H9 (cell line): Measurements from ENCODE around the gene MINDY2. TPM values are rescaled to one million over a fixed set of nuclear protein-coding genes. Genes with fewer than 3 reads are reported as not detected.

Experiments used
- DNase-seq: peaks from one replicate; pipeline ENCODE4 v3.0.0-alpha.2; 2017
- H2AFZ ChIP-seq: one replicate; pipeline ENCODE4 v1.6.1; 2013; ENCODE audit warnings: mild to moderate bottlenecking, low read length, control low read depth, moderate library complexity
- H2AK5ac ChIP-seq: 2 replicates; pipeline ENCODE4 v1.6.1; 2013; ENCODE audit warnings: low read length, control low read depth, mixed read lengths; ENCODE audit not compliant: insufficient read length
- H2BK120ac ChIP-seq: one replicate; pipeline ENCODE4 v1.6.1; 2013; ENCODE audit warnings: low read depth, mild to moderate bottlenecking, low read length, control low read depth, inconsistent platforms; ENCODE audit not compliant: poor library complexity, severe bottlenecking
- H2BK12ac ChIP-seq: 2 replicates; pipeline ENCODE4 v1.6.1; 2013; ENCODE audit warnings: low read length, control low read depth, mixed read lengths, low read depth; ENCODE audit not compliant: insufficient read length
- H2BK15ac ChIP-seq: 2 replicates; pipeline ENCODE4 v1.6.1; 2013; ENCODE audit warnings: low read depth, low read length, control low read depth
- H2BK20ac ChIP-seq: one replicate; pipeline ENCODE4 v1.6.1; 2013; ENCODE audit warnings: low read depth, mild to moderate bottlenecking, low read length, control low read depth, inconsistent platforms; ENCODE audit not compliant: poor library complexity, severe bottlenecking
- H2BK5ac ChIP-seq: 2 replicates; pipeline ENCODE4 v1.6.1; 2013; ENCODE audit warnings: low read length, control low read depth, mixed read lengths; ENCODE audit not compliant: insufficient read length
- H3K14ac ChIP-seq: 2 replicates; pipeline ENCODE4 v1.6.1; 2013; ENCODE audit warnings: low read length, control low read depth; ENCODE audit not compliant: insufficient read depth
- H3K18ac ChIP-seq: 2 replicates; pipeline ENCODE4 v1.6.1; 2013; ENCODE audit warnings: low read depth, mild to moderate bottlenecking, mixed read lengths, low read length, control low read depth; ENCODE audit not compliant: insufficient read length
- H3K23ac ChIP-seq: 2 replicates; pipeline ENCODE4 v1.6.1; 2013; ENCODE audit warnings: low read length, control low read depth, mixed read lengths, low read depth; ENCODE audit not compliant: insufficient read length
- H3K23me2 ChIP-seq: 2 replicates; pipeline ENCODE4 v1.6.1; 2013; ENCODE audit warnings: low read depth, mild to moderate bottlenecking, mixed read lengths, low read length, control low read depth; ENCODE audit not compliant: insufficient read length, poor library complexity, severe bottlenecking
- H3K27ac ChIP-seq: 2 replicates; pipeline ENCODE4 v1.5.1; 2013; ENCODE audit warnings: low read length, control low read depth, mixed read lengths, low read depth; ENCODE audit not compliant: insufficient read length
- H3K27me3 ChIP-seq: 2 replicates; pipeline ENCODE4 v1.6.1; 2013; ENCODE audit warnings: low read length, control low read depth, inconsistent platforms; ENCODE audit not compliant: insufficient read depth
- H3K4ac ChIP-seq: 2 replicates; pipeline ENCODE4 v1.6.1; 2013; ENCODE audit warnings: low read depth, mild to moderate bottlenecking, control low read depth, inconsistent platforms, low read length, moderate library complexity
- H3K4me1 ChIP-seq: 2 replicates; pipeline ENCODE4 v1.6.1; 2013; ENCODE audit warnings: low read length, control low read depth, inconsistent platforms; ENCODE audit not compliant: insufficient read depth
- H3K4me2 ChIP-seq: 2 replicates; pipeline ENCODE4 v1.6.1; 2013; ENCODE audit warnings: low read length, control low read depth, mixed read lengths; ENCODE audit not compliant: insufficient read length, insufficient read depth
- H3K56ac ChIP-seq: 2 replicates; pipeline ENCODE4 v1.6.1; 2013; ENCODE audit warnings: low read depth, mild to moderate bottlenecking, mixed read lengths, low read length, control low read depth; ENCODE audit not compliant: insufficient read length
- H3K79me1 ChIP-seq: 2 replicates; pipeline ENCODE4 v1.6.1; 2013; ENCODE audit warnings: low read depth, mild to moderate bottlenecking, moderate library complexity, low read length, control low read depth, inconsistent platforms; ENCODE audit not compliant: insufficient read depth, poor library complexity, severe bottlenecking
- H3K79me2 ChIP-seq: 2 replicates; pipeline ENCODE4 v1.6.1; 2013; ENCODE audit warnings: low read length, control low read depth, inconsistent platforms; ENCODE audit not compliant: insufficient read depth
- H3K9ac ChIP-seq: 2 replicates; pipeline ENCODE4 v1.6.1; 2013; ENCODE audit warnings: low read length, control low read depth, mixed read lengths; ENCODE audit not compliant: insufficient read length; ENCODE audit errors: extremely low read depth
- H3K9me3 ChIP-seq: one replicate; pipeline ENCODE4 v1.6.1; 2013; ENCODE audit warnings: low read depth, low read length, inconsistent platforms; ENCODE audit not compliant: control insufficient read depth
- H3T11ph ChIP-seq: one replicate; pipeline ENCODE4 v1.6.1; 2013; ENCODE audit warnings: mild to moderate bottlenecking, low read length, control low read depth, inconsistent platforms
- H4K20me1 ChIP-seq: one replicate; pipeline ENCODE4 v1.6.1; 2013; ENCODE audit not compliant: control insufficient read depth, insufficient read length, insufficient read depth
- H4K5ac ChIP-seq: 2 replicates; pipeline ENCODE4 v1.6.1; 2013; ENCODE audit warnings: low read depth, mild to moderate bottlenecking, mixed read lengths, low read length, control low read depth; ENCODE audit not compliant: insufficient read length
- H4K8ac ChIP-seq: replicated peaks from 2 replicates; pipeline ENCODE4 v1.6.1; 2013; ENCODE audit warnings: low read length, control low read depth, mixed read lengths, low read depth; ENCODE audit not compliant: insufficient read length
- H4K91ac ChIP-seq: 2 replicates; pipeline ENCODE4 v1.6.1; 2013; ENCODE audit warnings: low read depth, mild to moderate bottlenecking, moderate library complexity, mixed read lengths, low read length, control low read depth; ENCODE audit not compliant: insufficient read length
- H3K27ac Mint-ChIP-seq, 3 experiments: 2 replicates in 2 of 3; 3 replicates in 1 of 3; pipeline ENCODE4 v1.8.0; 2020 to 2021; ENCODE audit warnings: mixed read lengths in 3 of 3, mild to moderate bottlenecking in 1 of 3, moderate library complexity in 1 of 3
- H3K27me3 Mint-ChIP-seq: 2 replicates; pipeline ENCODE4 v1.8.0; 2021; ENCODE audit warnings: low read depth, mild to moderate bottlenecking, moderate library complexity, mixed read lengths
- H3K36me3 Mint-ChIP-seq, 3 experiments: 2 replicates in 2 of 3; 3 replicates in 1 of 3; pipeline ENCODE4 v1.8.0; 2020 to 2021; ENCODE audit warnings: low read depth in 3 of 3, mixed read lengths in 3 of 3; ENCODE audit not compliant: insufficient read depth in 1 of 3
- H3K4me1 Mint-ChIP-seq, 2 experiments: 2 replicates each; pipeline ENCODE4 v1.8.0; 2020; ENCODE audit warnings: mixed read lengths in 2 of 2
- H3K4me3 Mint-ChIP-seq, 2 experiments: 2 replicates in 1 of 2; 3 replicates in 1 of 2; pipeline ENCODE4 v1.8.0; 2020 to 2021; ENCODE audit warnings: mild to moderate bottlenecking in 2 of 2, mixed read lengths in 2 of 2, moderate library complexity in 1 of 2
- H3K9me3 Mint-ChIP-seq, 2 experiments: 2 replicates in 1 of 2; 3 replicates in 1 of 2; pipeline ENCODE4 v1.8.0; 2020; ENCODE audit warnings: mild to moderate bottlenecking in 2 of 2, mixed read lengths in 2 of 2, moderate library complexity in 1 of 2
- WGBS: extraction: QIAGEN DNeasy Blood & Tissue Kit; methylation state at CpG from one replicate; pipeline ENCODE4 v1.1.7; 2013; ENCODE audit warnings: missing lambda C conversion rate, low lambda C conversion rate, mixed read lengths; ENCODE audit not compliant: insufficient read length; ENCODE audit errors: extremely low coverage; 5-methylcytosine and 5-hydroxymethylcytosine counted together
- total RNA-seq: library from RNA; stranded (reverse); gene quantifications from 2 replicates; pipeline ENCODE4 v1.2.1, GENCODE V29; 2021
- TF ChIP-seq, protein P1 (sequence below): fragments of 200-600 bp; sonication (generic); conservative IDR thresholded peaks from 3 replicates; pipeline ENCODE4 v1.8.0; 2021; ENCODE audit warnings: antibody characterized with exemption, mild to moderate bottlenecking

The MINDY2 gene
- total RNA-seq, 1 experiment from 2014 or later = 32.3 TPM

- H3K27me3 Mint-ChIP-seq = no peaks in the 10 kb centered on the region
- peak overlapping the region in 1 of 3 experiments; percentile 12; a peak in 1 of 7 replicates for H3K27ac Mint-ChIP-seq
- peaks cover 0 to 15% (median 10%) of the 10 kb centered on the region in 3 experiments; a peak in 5 of 7 replicates for H3K36me3 Mint-ChIP-seq
- TF ChIP-seq, protein P1, sequence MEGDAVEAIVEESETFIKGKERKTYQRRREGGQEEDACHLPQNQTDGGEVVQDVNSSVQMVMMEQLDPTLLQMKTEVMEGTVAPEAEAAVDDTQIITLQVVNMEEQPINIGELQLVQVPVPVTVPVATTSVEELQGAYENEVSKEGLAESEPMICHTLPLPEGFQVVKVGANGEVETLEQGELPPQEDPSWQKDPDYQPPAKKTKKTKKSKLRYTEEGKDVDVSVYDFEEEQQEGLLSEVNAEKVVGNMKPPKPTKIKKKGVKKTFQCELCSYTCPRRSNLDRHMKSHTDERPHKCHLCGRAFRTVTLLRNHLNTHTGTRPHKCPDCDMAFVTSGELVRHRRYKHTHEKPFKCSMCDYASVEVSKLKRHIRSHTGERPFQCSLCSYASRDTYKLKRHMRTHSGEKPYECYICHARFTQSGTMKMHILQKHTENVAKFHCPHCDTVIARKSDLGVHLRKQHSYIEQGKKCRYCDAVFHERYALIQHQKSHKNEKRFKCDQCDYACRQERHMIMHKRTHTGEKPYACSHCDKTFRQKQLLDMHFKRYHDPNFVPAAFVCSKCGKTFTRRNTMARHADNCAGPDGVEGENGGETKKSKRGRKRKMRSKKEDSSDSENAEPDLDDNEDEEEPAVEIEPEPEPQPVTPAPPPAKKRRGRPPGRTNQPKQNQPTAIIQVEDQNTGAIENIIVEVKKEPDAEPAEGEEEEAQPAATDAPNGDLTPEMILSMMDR = no peak
- H2BK12ac ChIP-seq = no peak overlapping the region
- no peak overlapping the region for H2BK20ac ChIP-seq
- no peaks in the 10 kb centered on the region for H3K23me2 ChIP-seq
- H3T11ph ChIP-seq = no peak overlapping the region
- WGBS = no CpG with 5 or more reads among the region's 4 CpGs
- no peak overlapping the region for H3K4me2 ChIP-seq
- H3K9ac ChIP-seq = no peak overlapping the region
- H4K5ac ChIP-seq = no peak overlapping the region
- H2BK120ac ChIP-seq = no peak overlapping the region
- DNase-seq = no peak
- no peak overlapping the region for H3K4ac ChIP-seq
- H3K27me3 ChIP-seq = no peaks in the 10 kb centered on the region
- H3K9me3 ChIP-seq = no peaks in the 10 kb centered on the region
- H4K20me1 ChIP-seq = no peaks in the 10 kb centered on the region
- peaks cover 0 to 4% of the 10 kb centered on the region in 2 experiments; a peak in 1 of 4 replicates for H3K4me1 Mint-ChIP-seq
- H3K79me1 ChIP-seq = no peaks in the 10 kb centered on the region
- H2AK5ac ChIP-seq = no peak overlapping the region
- no peak overlapping the region for H2AFZ ChIP-seq
- no peak overlapping the region for H4K8ac ChIP-seq
- H2BK15ac ChIP-seq = no peak overlapping the region
- H3K4me3 Mint-ChIP-seq = no peak overlapping the region
- H3K23ac ChIP-seq = no peak overlapping the region
- no peak overlapping the region for H3K27ac ChIP-seq
- no peaks in the 10 kb centered on the region for H3K9me3 Mint-ChIP-seq
- no peak overlapping the region for H3K56ac ChIP-seq
- no peak overlapping the region for H2BK5ac ChIP-seq
- no peaks in the 10 kb centered on the region for H3K79me2 ChIP-seq
- no peaks in the 10 kb centered on the region for H3K4me1 ChIP-seq
- H3K14ac ChIP-seq = no peak overlapping the region
- no peak overlapping the region for H3K18ac ChIP-seq
- no peak overlapping the region for H4K91ac ChIP-seq
Measured at GRCh38 chr15:58854593-58854992, 83.5 kb downstream of the MINDY2 start.
